Measurements from ENCODE around the gene CLSTN3. TPM values are rescaled to one million over a fixed set of nuclear protein-coding genes. Genes with fewer than 3 reads are reported as not detected.

CLSTN3 gene
- total and polyA plus RNA-seq, 7 experiments from 2014 or later = 1.1 to 76.3 (median 25.5) TPM

DNA sequence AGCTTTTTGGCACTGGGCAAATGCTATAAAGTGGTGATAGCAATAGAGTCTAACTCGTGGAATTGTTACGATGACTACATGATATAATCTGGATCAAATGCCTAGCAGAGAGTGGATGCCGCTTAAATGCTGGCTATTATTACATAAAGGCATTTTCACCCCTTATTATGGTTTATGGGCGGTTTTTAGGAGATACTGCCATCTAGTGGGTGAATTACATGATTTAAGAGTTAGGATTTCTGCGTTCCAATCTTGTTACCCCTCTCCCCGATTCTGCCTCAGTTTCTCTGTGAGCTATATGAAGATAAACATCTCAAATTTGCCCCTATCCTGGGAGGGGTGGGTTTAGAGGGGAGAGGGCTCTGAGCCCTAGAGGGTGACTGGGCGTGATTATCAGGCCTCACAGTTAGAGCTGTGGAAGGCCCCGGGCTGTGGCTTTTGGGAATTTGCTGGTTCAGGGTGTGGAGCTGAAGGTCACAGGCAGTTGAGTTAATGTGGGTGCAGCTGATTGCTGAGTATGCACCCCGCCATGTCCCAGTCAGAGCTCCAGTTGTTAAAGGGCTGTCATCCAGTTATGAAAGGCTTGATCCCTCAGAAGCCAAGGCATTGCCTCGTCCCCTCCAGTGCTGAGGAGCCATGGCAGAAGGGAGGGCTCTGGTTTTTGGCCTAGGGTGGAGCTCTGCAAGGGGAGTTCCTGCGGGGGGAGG, 14.4 kb downstream of the CLSTN3 start:
- CTCF ChIA-PET = interaction anchor here (0.6 to 2.3 kb wide), 11 partner anchors 10 to 1176 kb away, joined by 3 to 5 read pairs (median 3); no protein-coding TSS in a partner anchor
- peaks cover 0 to 3% of the 10 kb centered on the region in 2 donors for H3K4me1 ChIP-seq (ENCODE audit: control insufficient read depth in 2 of 2, insufficient read depth in 2 of 2, low read length in 2 of 2)
- H3K4me3 Mint-ChIP-seq = no peak overlapping the region
- no peaks in the 10 kb centered on the region for H3K9me3 ChIP-seq (ENCODE audit: control insufficient read depth in 2 of 3, low read length in 3 of 3)
- DNase-seq (peak in 5 of 9 donors; percentile 14 to 34 (median 31)), ATAC-seq (peak; percentile 45)
- intact Hi-C loops (cut with micrococcal nuclease) = loop anchor here in 1 of 2 donors (1.0 kb wide), 2 partner anchors 220 to 275 kb away; no protein-coding TSS in a partner anchor
- no peak overlapping the region for H3K27ac Mint-ChIP-seq
- no peaks in the 10 kb centered on the region for H3K27me3 Mint-ChIP-seq
- H3K36me3 Mint-ChIP-seq = peaks cover 4 to 37% (median 11%) of the 10 kb centered on the region in 5 donors
- no peak overlapping the region for H3K4me3 ChIP-seq (ENCODE audit: low read length)
- peaks cover 0 to 25% (median 5%) of the 10 kb centered on the region in 3 experiments for H3K36me3 ChIP-seq (ENCODE audit: control insufficient read depth in 2 of 3, insufficient read depth in 3 of 3, low read length in 3 of 3)
- no peaks in the 10 kb centered on the region for H3K27me3 ChIP-seq (ENCODE audit: control insufficient read depth in 2 of 2, insufficient read depth in 2 of 2, low read length in 2 of 2)
- POLR2A ChIA-PET = interaction anchor here (0.6 to 1.0 kb wide), 2 partner anchors 48 to 56 kb away, joined by 3 to 5 read pairs; no protein-coding TSS in a partner anchor
- H3K27ac ChIP-seq (ENCODE audit: low read depth, low read length) = no peak overlapping the region
- H3K4me1 Mint-ChIP-seq = peaks cover 0 to 19% (median 5%) of the 10 kb centered on the region in 7 donors
- H3K9me3 Mint-ChIP-seq = no peaks in the 10 kb centered on the region

GRCh38 chr12:7145671-7146070, 15.5 kb downstream of the CLSTN3 start:
- Histone ChIP-seq H3K36me3 (ENCODE audit: control insufficient read depth in 2 of 3, insufficient read depth in 3 of 3, low read length in 3 of 3) (peaks cover 0 to 36% (median 7%) of the 10 kb centered on the region in 3 experiments), H3K27ac (ENCODE audit: low read depth, low read length) (no peak overlapping the region), H3K9me3 (ENCODE audit: control insufficient read depth in 2 of 3, low read length in 3 of 3) (no peaks in the 10 kb centered on the region), H3K4me3 (ENCODE audit: low read length) (no peak overlapping the region), H3K4me1 (ENCODE audit: control insufficient read depth in 2 of 2, insufficient read depth in 2 of 2, low read length in 2 of 2) (peaks cover 0 to 3% of the 10 kb centered on the region in 2 donors), H3K27me3 (ENCODE audit: control insufficient read depth in 2 of 2, insufficient read depth in 2 of 2, low read length in 2 of 2) (no peaks in the 10 kb centered on the region)
- H3K4me3 Mint-ChIP-seq = no peak overlapping the region
- intact Hi-C loops (cut with micrococcal nuclease) = no loop called here
- no peaks in the 10 kb centered on the region for H3K9me3 Mint-ChIP-seq
- ChIA-PET POLR2A (no interaction called here), CTCF (interaction anchor here (0.5 to 2.3 kb wide), 6 partner anchors 18 to 498 kb away, joined by 3 to 5 read pairs (median 4); no protein-coding TSS in a partner anchor)
- peaks cover 4 to 36% (median 12%) of the 10 kb centered on the region in 5 donors for H3K36me3 Mint-ChIP-seq
- DNase-seq (no peak), ATAC-seq (no peak)
- H3K27ac Mint-ChIP-seq = no peak overlapping the region
- H3K27me3 Mint-ChIP-seq = no peaks in the 10 kb centered on the region
- peaks cover 0 to 19% (median 5%) of the 10 kb centered on the region in 7 donors for H3K4me1 Mint-ChIP-seq

DNA sequence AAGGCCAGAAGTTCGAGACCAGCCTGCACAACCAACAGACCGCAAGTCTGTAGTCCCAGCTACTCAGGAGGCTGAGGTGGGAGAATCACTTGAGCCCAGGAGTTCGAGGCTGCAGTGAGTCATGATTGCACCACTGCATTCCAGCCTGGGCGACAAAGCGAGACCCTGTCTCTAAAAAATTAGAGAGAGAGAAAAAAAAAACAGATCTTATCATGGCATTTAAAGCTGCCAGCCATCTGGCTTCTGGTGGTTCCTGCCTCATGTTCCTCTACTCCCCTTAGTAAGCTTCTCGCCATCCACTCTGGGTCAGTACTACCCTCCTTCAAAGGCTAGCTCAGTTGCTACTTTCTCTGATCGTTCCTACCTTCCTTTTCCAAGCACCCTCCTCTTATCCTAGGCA, 16.1 kb downstream of the CLSTN3 start:
- ATAC-seq = no peak
- CTCF ChIA-PET = interaction anchor here (0.6 to 1.6 kb wide), 2 partner anchors 21 to 220 kb away, joined by 3 to 5 read pairs; no protein-coding TSS in a partner anchor
- H3K4me3 Mint-ChIP-seq = no peak overlapping the region
- H3K9me3 ChIP-seq (ENCODE audit: control insufficient read depth in 2 of 3, low read length in 3 of 3) = no peaks in the 10 kb centered on the region
- no peak overlapping the region for H3K27ac ChIP-seq (ENCODE audit: low read depth, low read length)
- H3K27ac Mint-ChIP-seq = no peak overlapping the region
- peaks cover 0 to 19% (median 5%) of the 10 kb centered on the region in 7 donors for H3K4me1 Mint-ChIP-seq
- peaks cover 4 to 34% (median 12%) of the 10 kb centered on the region in 5 donors for H3K36me3 Mint-ChIP-seq
- H3K4me1 ChIP-seq (ENCODE audit: control insufficient read depth in 2 of 2, insufficient read depth in 2 of 2, low read length in 2 of 2) = peaks cover 0 to 3% of the 10 kb centered on the region in 2 donors
- POLR2A ChIA-PET = no interaction called here
- H3K36me3 ChIP-seq (ENCODE audit: control insufficient read depth in 2 of 3, insufficient read depth in 3 of 3, low read length in 3 of 3) = peaks cover 0 to 41% (median 13%) of the 10 kb centered on the region in 3 experiments
- intact Hi-C loops (cut with micrococcal nuclease) = no loop called here
- no peak for DNase-seq
- H3K27me3 Mint-ChIP-seq = no peaks in the 10 kb centered on the region
- H3K4me3 ChIP-seq (ENCODE audit: low read length) = no peak overlapping the region
- no peaks in the 10 kb centered on the region for H3K9me3 Mint-ChIP-seq
- no peaks in the 10 kb centered on the region for H3K27me3 ChIP-seq (ENCODE audit: control insufficient read depth in 2 of 2, insufficient read depth in 2 of 2, low read length in 2 of 2)

DNA sequence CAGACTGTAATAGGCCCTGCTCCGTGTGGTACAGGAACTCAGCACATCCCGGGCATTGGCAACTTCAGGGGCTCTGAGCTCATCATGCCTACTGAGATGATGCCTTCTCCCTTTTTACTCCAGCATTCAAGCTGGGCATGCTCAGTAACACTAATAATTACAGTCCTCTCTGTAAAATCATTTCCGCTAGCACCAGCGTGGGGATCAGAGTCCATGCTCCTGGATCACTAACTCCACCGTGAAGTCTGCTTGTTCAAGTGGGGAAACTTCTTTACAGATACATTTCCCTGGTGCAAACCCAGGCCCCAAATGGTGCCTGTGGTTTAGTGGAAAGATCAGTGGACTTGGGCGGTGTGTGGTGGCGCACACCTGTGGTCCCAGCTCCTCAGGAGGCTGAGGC, 16.7 kb downstream of the CLSTN3 start:
- Mint-ChIP-seq H3K4me3 (no peak overlapping the region), H3K27ac (no peak overlapping the region), H3K9me3 (no peaks in the 10 kb centered on the region), H3K36me3 (peaks cover 4 to 32% (median 14%) of the 10 kb centered on the region in 5 donors), H3K4me1 (peaks cover 0 to 14% (median 2%) of the 10 kb centered on the region in 7 donors), H3K27me3 (no peaks in the 10 kb centered on the region)
- CTCF ChIA-PET = no interaction called here
- Histone ChIP-seq H3K4me1 (ENCODE audit: control insufficient read depth in 2 of 2, insufficient read depth in 2 of 2, low read length in 2 of 2) (no peaks in the 10 kb centered on the region), H3K4me3 (ENCODE audit: low read length) (no peak overlapping the region), H3K27ac (ENCODE audit: low read depth, low read length) (no peak overlapping the region), H3K9me3 (ENCODE audit: control insufficient read depth in 2 of 3, low read length in 3 of 3) (no peaks in the 10 kb centered on the region), H3K27me3 (ENCODE audit: control insufficient read depth in 2 of 2, insufficient read depth in 2 of 2, low read length in 2 of 2) (no peaks in the 10 kb centered on the region), H3K36me3 (ENCODE audit: control insufficient read depth in 2 of 3, insufficient read depth in 3 of 3, low read length in 3 of 3) (peaks cover 0 to 45% (median 14%) of the 10 kb centered on the region in 3 experiments)
- no peak for ATAC-seq
- intact Hi-C loops (cut with micrococcal nuclease) = no loop called here
- POLR2A ChIA-PET = no interaction called here
- DNase-seq = no peak

DNA sequence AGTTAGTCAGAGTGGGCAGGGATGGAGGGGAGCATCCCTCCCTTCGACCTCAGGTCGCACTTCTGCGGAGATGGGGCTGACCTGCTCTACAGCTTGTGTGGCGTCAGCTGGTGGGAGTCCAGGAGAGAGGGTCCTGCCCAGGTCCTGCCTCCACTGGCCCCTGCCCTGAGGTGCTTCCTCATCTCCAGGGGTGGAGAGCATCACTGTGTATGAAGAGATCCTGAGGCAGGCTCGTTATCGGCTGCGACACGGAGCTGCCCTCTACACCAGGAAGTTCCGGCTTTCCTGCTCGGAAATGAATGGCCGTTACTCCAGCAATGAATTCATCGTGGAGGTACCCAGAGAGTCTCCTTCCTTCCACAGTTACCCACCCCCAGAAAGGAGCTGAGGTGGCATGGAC, 20.2 kb downstream of the CLSTN3 start:
- ATAC-seq (no peak), DNase-seq (no peak)
- Histone ChIP-seq H3K27ac (ENCODE audit: low read depth, low read length) (no peak overlapping the region), H3K36me3 (ENCODE audit: control insufficient read depth in 2 of 3, insufficient read depth in 3 of 3, low read length in 3 of 3) (peaks cover 0 to 42% (median 14%) of the 10 kb centered on the region in 3 experiments), H3K27me3 (ENCODE audit: control insufficient read depth in 2 of 2, insufficient read depth in 2 of 2, low read length in 2 of 2) (no peaks in the 10 kb centered on the region), H3K4me1 (ENCODE audit: control insufficient read depth in 2 of 2, insufficient read depth in 2 of 2, low read length in 2 of 2) (no peaks in the 10 kb centered on the region), H3K9me3 (ENCODE audit: control insufficient read depth in 2 of 3, low read length in 3 of 3) (no peaks in the 10 kb centered on the region), H3K4me3 (ENCODE audit: low read length) (no peak overlapping the region)
- H3K36me3 Mint-ChIP-seq = peaks cover 9 to 41% (median 14%) of the 10 kb centered on the region in 5 donors
- no peak overlapping the region for H3K27ac Mint-ChIP-seq
- peaks cover 0 to 11% (median 0%) of the 10 kb centered on the region in 7 donors for H3K4me1 Mint-ChIP-seq
- ChIA-PET CTCF (interaction anchor here (2.3 kb wide), 1 partner anchor 10 kb away, joined by 11 read pairs; no protein-coding TSS in a partner anchor), POLR2A (no interaction called here)
- no peaks in the 10 kb centered on the region for H3K27me3 Mint-ChIP-seq
- intact Hi-C loops (cut with micrococcal nuclease) = no loop called here
- H3K4me3 Mint-ChIP-seq = no peak overlapping the region
- no peaks in the 10 kb centered on the region for H3K9me3 Mint-ChIP-seq

DNA sequence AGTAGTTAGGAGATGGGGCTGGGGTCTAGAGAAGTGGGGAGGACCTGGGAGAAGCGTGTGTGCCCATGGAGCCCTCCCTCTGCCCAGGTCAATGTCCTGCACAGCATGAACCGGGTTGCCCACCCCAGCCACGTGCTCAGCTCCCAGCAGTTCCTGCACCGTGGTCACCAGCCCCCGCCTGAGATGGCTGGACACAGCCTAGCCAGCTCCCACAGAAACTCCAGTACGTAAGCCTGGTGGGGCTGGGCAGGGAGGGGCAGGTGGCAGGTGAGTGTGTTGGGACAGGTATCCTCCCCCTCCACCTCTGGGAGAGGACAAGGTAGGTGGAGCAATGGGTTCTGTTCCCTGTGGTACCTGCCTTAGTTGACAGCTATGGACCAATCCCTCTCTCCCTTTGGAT, 20.7 kb downstream of the CLSTN3 start:
- Histone ChIP-seq H3K4me3 (ENCODE audit: low read length) (no peak overlapping the region), H3K27me3 (ENCODE audit: control insufficient read depth in 2 of 2, insufficient read depth in 2 of 2, low read length in 2 of 2) (no peaks in the 10 kb centered on the region), H3K9me3 (ENCODE audit: control insufficient read depth in 2 of 3, low read length in 3 of 3) (no peaks in the 10 kb centered on the region), H3K4me1 (ENCODE audit: control insufficient read depth in 2 of 2, insufficient read depth in 2 of 2, low read length in 2 of 2) (no peaks in the 10 kb centered on the region), H3K36me3 (ENCODE audit: control insufficient read depth in 2 of 3, insufficient read depth in 3 of 3, low read length in 3 of 3) (peaks cover 0 to 46% (median 14%) of the 10 kb centered on the region in 3 experiments), H3K27ac (ENCODE audit: low read depth, low read length) (no peak overlapping the region)
- ATAC-seq (no peak), DNase-seq (no peak)
- H3K9me3 Mint-ChIP-seq = no peaks in the 10 kb centered on the region
- intact Hi-C loops (cut with micrococcal nuclease) = no loop called here
- H3K36me3 Mint-ChIP-seq = peaks cover 9 to 39% (median 15%) of the 10 kb centered on the region in 5 donors
- H3K4me1 Mint-ChIP-seq = peaks cover 0 to 9% (median 0%) of the 10 kb centered on the region in 7 donors
- CTCF ChIA-PET = interaction anchor here (2.3 kb wide), 1 partner anchor 11 kb away, joined by 11 read pairs; no protein-coding TSS in a partner anchor
- POLR2A ChIA-PET = no interaction called here
- no peak overlapping the region for H3K27ac Mint-ChIP-seq
- H3K4me3 Mint-ChIP-seq = no peak overlapping the region
- no peaks in the 10 kb centered on the region for H3K27me3 Mint-ChIP-seq

Data from naive thymus-derived CD4-positive, alpha-beta T cell (primary cell).